AG04450 (cell line): ENCODE results near the gene MCC. TPM values are rescaled to one million over a fixed set of nuclear protein-coding genes. Genes with fewer than 3 reads are reported as not detected.
A peak's percentile ranks its signal among the peaks of the same experiment; 100 is the strongest.

ENCODE experiments used
- CTCF ChIA-PET: fragments of 300-600, 350-600 bp; formaldehyde crosslinking; extraction: SDS; loops from one replicate; lab custom pipeline; 2022; ENCODE audit warnings: antibody characterized with exemption, inconsistent platforms; lab: Charles Lee
- POLR2A ChIA-PET: fragments of 350-600 bp; formaldehyde crosslinking; extraction: SDS; loops from one replicate; lab custom pipeline; 2021; ENCODE audit warnings: antibody characterized with exemption, inconsistent platforms; lab: Yijun Ruan, JAX
- DNase-seq: peaks from one replicate; pipeline ENCODE4 v3.0.0-alpha.2; 2011; ENCODE audit warnings: low read depth, low spot score
- H3K27ac ChIP-seq: one replicate; pipeline ENCODE4 v1.5.1; 2012; ENCODE audit warnings: low read depth, low read length, control low read depth
- H3K27me3 ChIP-seq: one replicate; pipeline ENCODE4 v1.6.0; 2012; ENCODE audit warnings: low read length; ENCODE audit not compliant: control insufficient read depth, insufficient read depth
- H3K4me3 ChIP-seq: 2 replicates; pipeline ENCODE4 v1.5.1; 2011; ENCODE audit warnings: mild to moderate bottlenecking, low read depth, low read length, control low read depth
- H3K9me3 ChIP-seq: 2 replicates; pipeline ENCODE4 v1.5.1; 2012; ENCODE audit warnings: low read length; ENCODE audit not compliant: control insufficient read depth, insufficient read depth
- CTCF ChIP-seq: IDR thresholded peaks from 2 replicates; pipeline ENCODE4 v1.5.1; 2011; ENCODE audit warnings: low read depth, low read length, control low read depth, inconsistent platforms
- polyA plus RNA-seq: library from polyadenylated mRNA; depleted of rRNA; stranded (reverse); fragments of >200 nt; gene quantifications from 2 replicates; pipeline ENCODE4 v1.2.3, GENCODE V29; 2011

Gene MCC
- polyA plus RNA-seq, 1 experiment = 17.5 TPM

GRCh38 chr5:113202287-113202686, 286.0 kb downstream of the MCC start:
- Histone ChIP-seq H3K4me3 (no peak overlapping the region), H3K9me3 (no peaks in the 10 kb centered on the region), H3K27ac (no peak overlapping the region), H3K27me3 (no peaks in the 10 kb centered on the region)
- no peak for TF ChIP-seq CTCF
- no peak for DNase-seq
- ChIA-PET POLR2A (no interaction called here), CTCF (interaction anchor here (1.7 kb wide), 1 partner anchor 206 kb away, joined by 4 read pairs; no protein-coding TSS in a partner anchor)

GRCh38 chr5:113201715-113202114, 286.5 kb downstream of the MCC start:
- ChIA-PET POLR2A (no interaction called here), CTCF (interaction anchor here (0.6 to 1.7 kb wide), 2 partner anchors 192 to 206 kb away, joined by 3 to 4 read pairs; no protein-coding TSS in a partner anchor)
- Histone ChIP-seq H3K4me3 (no peak overlapping the region), H3K27ac (no peak overlapping the region), H3K9me3 (no peaks in the 10 kb centered on the region), H3K27me3 (no peaks in the 10 kb centered on the region)
- TF ChIP-seq CTCF = no peak
- no peak for DNase-seq

GRCh38 chr5:113199122-113199905, 288.9 kb downstream of the MCC start:
- POLR2A ChIA-PET = interaction anchor here (0.6 to 0.7 kb wide), 3 partner anchors 102 to 205 kb away, joined by 5 to 11 read pairs (median 5); no protein-coding TSS in a partner anchor
- DNase-seq = peak; percentile 58
- Histone ChIP-seq H3K27ac (peak overlapping the region; percentile 43), H3K9me3 (no peaks in the 10 kb centered on the region; the same call in 1 of the 2 replicates), H3K4me3 (no peak overlapping the region), H3K27me3 (no peaks in the 10 kb centered on the region)
- TF ChIP-seq CTCF = no peak
- CTCF ChIA-PET = interaction anchor here (0.6 to 1.4 kb wide), 3 partner anchors 34 to 407 kb away, joined by 3 to 4 read pairs (median 4); no protein-coding TSS in a partner anchor

GRCh38 chr5:113197456-113198200, 290.6 kb downstream of the MCC start:
- Histone ChIP-seq H3K27ac (no peak overlapping the region), H3K9me3 (peaks cover 6% of the 10 kb centered on the region), H3K27me3 (no peaks in the 10 kb centered on the region), H3K4me3 (no peak overlapping the region)
- no peak for TF ChIP-seq CTCF
- no peak for DNase-seq
- ChIA-PET POLR2A (no interaction called here), CTCF (interaction anchor here (0.7 kb wide), 1 partner anchor 100 kb away, joined by 3 read pairs; no protein-coding TSS in a partner anchor)
